HFF-Myc (cell line): ENCODE data around the gene FLT3.

ENCODE experiments used
- DNase-seq: peaks from one replicate; pipeline ENCODE4 v3.0.0-alpha.2; 2011; ENCODE audit warnings: low read depth; ENCODE audit errors: extremely low read depth
- H3K4me3 ChIP-seq: replicated peaks from 2 replicates; pipeline ENCODE4 v1.5.1; 2011; ENCODE audit warnings: low read depth, mild to moderate bottlenecking, control low read depth, low read length
- CTCF ChIP-seq: IDR thresholded peaks from 2 replicates; pipeline ENCODE4 v1.5.1; 2012; ENCODE audit warnings: mild to moderate bottlenecking, low read depth, low read length, control low read depth; ENCODE audit errors: missing control alignments

The FLT3 gene

GRCh38 chr13:27979001-27979643 lies 121.3 kb downstream of the FLT3 start:
- DNase-seq, result no peak

GRCh38 chr13:27978301-27978968 lies 121.9 kb downstream of the FLT3 start:
- TF ChIP-seq CTCF, result no peak
- no peak for DNase-seq
- H3K4me3 ChIP-seq, result no peak overlapping the region

More at GRCh38 chr13:27979001-27979643, 121.3 kb downstream of the FLT3 start:
- no peak for TF ChIP-seq CTCF
- H3K4me3 ChIP-seq, result no peak overlapping the region

- H3K4me3 ChIP-seq, result no peak overlapping the region
- no peak for DNase-seq
- no peak for TF ChIP-seq CTCF
These were observed 122.7 kb downstream of the FLT3 start for GRCh38 chr13:27977476-27978300.

GRCh38 chr13:27976362-27977091 lies 123.8 kb downstream of the FLT3 start:
- no peak overlapping the region for H3K4me3 ChIP-seq
- TF ChIP-seq CTCF, result no peak
- DNase-seq, result no peak

- no peak for DNase-seq
- no peak overlapping the region for H3K4me3 ChIP-seq
- TF ChIP-seq CTCF, result no peak
These were observed 124.6 kb downstream of the FLT3 start for GRCh38 chr13:27975564-27976361.
